ENCODE results near the gene FOXD1. TPM values are rescaled to one million over a fixed set of nuclear protein-coding genes. Genes with fewer than 3 reads are reported as not detected.

FOXD1 gene
- total and polyA plus RNA-seq, 4 donors: 0.25 to 15.2 (median 8.3) TPM

GRCh38 chr5:73444499-73445438 is 3.8 kb downstream of the FOXD1 start:
- Histone ChIP-seq H3K27ac (ENCODE audit: low read depth in 1 of 2, low read length in 2 of 2) (no peak overlapping the region), H3K4me3 (ENCODE audit: low read length in 2 of 2) (no peak overlapping the region), H3K4me1 (ENCODE audit: control insufficient read depth in 1 of 2, insufficient read depth in 2 of 2, low read length in 2 of 2) (no peaks in the 10 kb centered on the region), H3K27me3 (ENCODE audit: control insufficient read depth in 1 of 2, insufficient read depth in 2 of 2, low read length in 1 of 2) (no peaks in the 10 kb centered on the region), H3K36me3 (ENCODE audit: control insufficient read depth in 1 of 2, insufficient read depth in 2 of 2, low read length in 1 of 2) (no peaks in the 10 kb centered on the region), H3K9me3 (ENCODE audit: control insufficient read depth, low read length) (peaks cover 2% of the 10 kb centered on the region)
- WGBS, 2 donors: 64 to 66% methylated on average over 43 of the region's 43 CpGs
- no peak for ATAC-seq (ENCODE audit: low FRiP score)
- intact Hi-C loops (cut with DNase I): no loop called here
- no peak for DNase-seq

GRCh38 chr5:73443829-73444498 is 4.6 kb downstream of the FOXD1 start:
- no peaks in the 10 kb centered on the region for H3K4me1 ChIP-seq (ENCODE audit: control insufficient read depth in 1 of 2, insufficient read depth in 2 of 2, low read length in 2 of 2)
- peaks cover 2% of the 10 kb centered on the region for H3K9me3 ChIP-seq (ENCODE audit: control insufficient read depth, low read length)
- H3K27me3 ChIP-seq (ENCODE audit: control insufficient read depth in 1 of 2, insufficient read depth in 2 of 2, low read length in 1 of 2): no peaks in the 10 kb centered on the region
- no peaks in the 10 kb centered on the region for H3K36me3 ChIP-seq (ENCODE audit: control insufficient read depth in 1 of 2, insufficient read depth in 2 of 2, low read length in 1 of 2)
- DNase-seq: no peak
- no peak for ATAC-seq (ENCODE audit: low FRiP score)
- 62 to 64% methylated on average over 39 of the region's 39 CpGs for WGBS, 2 donors
- intact Hi-C loops (cut with DNase I): no loop called here
- H3K27ac ChIP-seq (ENCODE audit: low read depth in 1 of 2, low read length in 2 of 2): no peak overlapping the region
- no peak overlapping the region for H3K4me3 ChIP-seq (ENCODE audit: low read length in 2 of 2)

GRCh38 chr5:73442996-73443627 is 5.5 kb downstream of the FOXD1 start:
- Histone ChIP-seq H3K4me3 (ENCODE audit: low read length in 2 of 2) (no peak overlapping the region), H3K36me3 (ENCODE audit: control insufficient read depth in 1 of 2, insufficient read depth in 2 of 2, low read length in 1 of 2) (no peaks in the 10 kb centered on the region), H3K4me1 (ENCODE audit: control insufficient read depth in 1 of 2, insufficient read depth in 2 of 2, low read length in 2 of 2) (no peaks in the 10 kb centered on the region), H3K9me3 (ENCODE audit: control insufficient read depth, low read length) (peaks cover 2% of the 10 kb centered on the region), H3K27me3 (ENCODE audit: control insufficient read depth in 1 of 2, insufficient read depth in 2 of 2, low read length in 1 of 2) (no peaks in the 10 kb centered on the region), H3K27ac (ENCODE audit: low read depth in 1 of 2, low read length in 2 of 2) (no peak overlapping the region)
- intact Hi-C loops (cut with DNase I): no loop called here
- DNase-seq (no peak), ATAC-seq (ENCODE audit: low FRiP score) (no peak)
- 80 to 84% methylated on average over 4 of the region's 4 CpGs for WGBS, 2 donors

- H3K4me1 ChIP-seq (ENCODE audit: control insufficient read depth in 1 of 2, insufficient read depth in 2 of 2, low read length in 2 of 2): no peaks in the 10 kb centered on the region
- no peak overlapping the region for H3K27ac ChIP-seq (ENCODE audit: low read depth in 1 of 2, low read length in 2 of 2)
- DNase-seq: no peak
- WGBS, 2 donors: 73 to 87% methylated on average over 7 of the region's 7 CpGs
- peaks cover 2% of the 10 kb centered on the region for H3K9me3 ChIP-seq (ENCODE audit: control insufficient read depth, low read length)
- no peaks in the 10 kb centered on the region for H3K36me3 ChIP-seq (ENCODE audit: control insufficient read depth in 1 of 2, insufficient read depth in 2 of 2, low read length in 1 of 2)
- no peaks in the 10 kb centered on the region for H3K27me3 ChIP-seq (ENCODE audit: control insufficient read depth in 1 of 2, insufficient read depth in 2 of 2, low read length in 1 of 2)
- intact Hi-C loops (cut with DNase I): no loop called here
- ATAC-seq (ENCODE audit: low FRiP score): no peak
- H3K4me3 ChIP-seq (ENCODE audit: low read length in 2 of 2): no peak overlapping the region
Observed at GRCh38 chr5:73442231-73442811, 6.3 kb downstream of the FOXD1 start.

- ATAC-seq (ENCODE audit: low FRiP score): no peak
- H3K27ac ChIP-seq (ENCODE audit: low read depth in 1 of 2, low read length in 2 of 2): no peak overlapping the region
Observed at GRCh38 chr5:73441378-73441777, 7.2 kb downstream of the FOXD1 start.

GRCh38 chr5:73440262-73440661 is 8.3 kb downstream of the FOXD1 start:
- intact Hi-C loops (cut with DNase I): no loop called here
- WGBS, 2 donors: 83 to 100% methylated on average over 1 of the region's 1 CpG
- no peaks in the 10 kb centered on the region for H3K4me1 ChIP-seq (ENCODE audit: control insufficient read depth in 1 of 2, insufficient read depth in 2 of 2, low read length in 2 of 2)
- no peak overlapping the region for H3K27ac ChIP-seq (ENCODE audit: low read depth in 1 of 2, low read length in 2 of 2)
- no peaks in the 10 kb centered on the region for H3K36me3 ChIP-seq (ENCODE audit: control insufficient read depth in 1 of 2, insufficient read depth in 2 of 2, low read length in 1 of 2)
- H3K9me3 ChIP-seq (ENCODE audit: control insufficient read depth, low read length): peaks cover 2% of the 10 kb centered on the region
- no peak overlapping the region for H3K4me3 ChIP-seq (ENCODE audit: low read length in 2 of 2)
- no peaks in the 10 kb centered on the region for H3K27me3 ChIP-seq (ENCODE audit: control insufficient read depth in 1 of 2, insufficient read depth in 2 of 2, low read length in 1 of 2)
- ATAC-seq (ENCODE audit: low FRiP score) (no peak), DNase-seq (no peak)

More at GRCh38 chr5:73441378-73441777, 7.2 kb downstream of the FOXD1 start:
- intact Hi-C loops (cut with DNase I): no loop called here
- no peaks in the 10 kb centered on the region for H3K4me1 ChIP-seq (ENCODE audit: control insufficient read depth in 1 of 2, insufficient read depth in 2 of 2, low read length in 2 of 2)
- no peak for DNase-seq
- peaks cover 2% of the 10 kb centered on the region for H3K9me3 ChIP-seq (ENCODE audit: control insufficient read depth, low read length)
- H3K36me3 ChIP-seq (ENCODE audit: control insufficient read depth in 1 of 2, insufficient read depth in 2 of 2, low read length in 1 of 2): no peaks in the 10 kb centered on the region
- no peaks in the 10 kb centered on the region for H3K27me3 ChIP-seq (ENCODE audit: control insufficient read depth in 1 of 2, insufficient read depth in 2 of 2, low read length in 1 of 2)
- H3K4me3 ChIP-seq (ENCODE audit: low read length in 2 of 2): no peak overlapping the region

- 56 to 61% methylated on average over 5 of the region's 5 CpGs for WGBS, 2 donors
- Histone ChIP-seq H3K27me3 (ENCODE audit: control insufficient read depth in 1 of 2, insufficient read depth in 2 of 2, low read length in 1 of 2) (no peaks in the 10 kb centered on the region), H3K36me3 (ENCODE audit: control insufficient read depth in 1 of 2, insufficient read depth in 2 of 2, low read length in 1 of 2) (no peaks in the 10 kb centered on the region), H3K4me1 (ENCODE audit: control insufficient read depth in 1 of 2, insufficient read depth in 2 of 2, low read length in 2 of 2) (no peaks in the 10 kb centered on the region), H3K9me3 (ENCODE audit: control insufficient read depth, low read length) (peaks cover 2% of the 10 kb centered on the region), H3K4me3 (ENCODE audit: low read length in 2 of 2) (no peak overlapping the region), H3K27ac (ENCODE audit: low read depth in 1 of 2, low read length in 2 of 2) (no peak overlapping the region)
- intact Hi-C loops (cut with DNase I): no loop called here
- ATAC-seq (ENCODE audit: low FRiP score): no peak
- DNase-seq: no peak
Observed at GRCh38 chr5:73438645-73439470, 9.7 kb downstream of the FOXD1 start.
